A549 treated with GW870086 at 1 μM for 4 hours (cell line): ENCODE results near the gene OR5W2. TPM values are rescaled to one million over a fixed set of nuclear protein-coding genes. Genes with fewer than 3 reads are reported as not detected.

ENCODE experiments used
- total RNA-seq: library from RNA; stranded (reverse); fragments of 200-300 nt; extraction: Qiagen RNA extraction; gene quantifications from 5 replicates; pipeline ENCODE4 v1.2.3, GENCODE V29; 2022; ENCODE audit warnings: low read depth

The OR5W2 gene
- not detected in 5 replicates for total RNA-seq

DNA sequence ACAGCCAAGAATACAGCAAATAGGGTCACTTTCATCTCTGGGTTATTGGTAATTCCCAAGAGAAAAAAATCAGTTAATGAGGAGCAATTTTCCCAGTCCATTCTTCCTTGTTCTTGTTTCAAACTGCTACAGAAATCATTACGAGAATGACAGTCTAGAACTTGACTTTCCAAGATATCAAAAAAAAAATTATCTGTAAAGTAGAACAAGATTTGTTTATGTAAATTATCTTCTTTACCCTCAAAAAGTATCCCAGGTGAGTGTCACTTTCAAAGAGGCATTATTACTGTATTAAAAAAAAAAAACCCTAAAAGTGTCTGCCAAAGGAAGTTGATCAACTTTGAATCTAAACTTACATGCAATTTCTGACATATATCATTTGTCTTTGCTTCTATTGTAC lies at the start of gene OR5W2:
OR5W2 (minus strand) TSS at position 101 of the 400 bp plus-strand sequence; CDS start at position 101, 0 bp downstream.

GRCh38 chr11:55936300-55936699 lies 21.9 kb upstream of the OR5W2 start, which contains the start of gene OR5I1:
TSS of gene OR5I1 (minus strand) at chr11:55936400. CDS start at chr11:55936400, 0 bp downstream.

DNA sequence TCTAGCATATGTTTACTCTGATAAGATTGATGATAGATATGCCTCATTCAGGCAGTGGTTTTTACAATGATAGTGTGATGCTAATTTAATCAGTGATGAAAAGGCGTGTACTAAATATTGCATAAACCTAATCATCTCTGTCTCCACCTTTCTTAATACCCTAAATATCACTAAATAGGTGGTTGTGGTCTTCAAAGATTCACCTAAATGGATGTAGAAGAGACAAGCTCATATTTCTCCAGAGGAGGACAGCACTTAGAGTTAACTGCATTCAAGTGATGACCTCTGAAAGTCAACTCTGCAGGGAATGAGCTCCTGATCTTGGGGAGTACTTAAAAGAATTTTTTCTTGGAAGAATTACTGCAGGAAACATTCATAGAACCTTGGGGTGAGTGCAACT lies 31.4 kb downstream of the OR5W2 start, which contains the start of gene TRIM51:
TRIM51 (plus strand) TSS at position 301 of the 400 bp plus-strand sequence. CDS start 2,132 bp downstream, outside the sequence.

Other genes with a start within 250 kb of the OR5W2 start
- gene OR5D13, start 141.1 kb downstream of the OR5W2 start, total RNA-seq = not detected in 5 replicates
- gene OR5D14, start 119.0 kb downstream of the OR5W2 start, total RNA-seq = not detected in 5 replicates
- gene OR5L1, start 103.2 kb downstream of the OR5W2 start, total RNA-seq = not detected in 5 replicates
- gene OR5D18, start 95.0 kb downstream of the OR5W2 start, total RNA-seq = not detected in 5 replicates
- not detected in 5 replicates for gene OR5L2, start 87.4 kb downstream of the OR5W2 start, total RNA-seq
- gene OR5D16, start 75.8 kb downstream of the OR5W2 start, total RNA-seq = not detected in 5 replicates
- gene TRIM51, start 31.3 kb downstream of the OR5W2 start, total RNA-seq = not detected in 5 replicates
- not detected in 5 replicates for gene OR5I1, start 21.8 kb upstream of the OR5W2 start, total RNA-seq
- not detected in 5 replicates for gene OR10AG1, start 55.4 kb upstream of the OR5W2 start, total RNA-seq
- gene OR5F1, start 80.0 kb upstream of the OR5W2 start, total RNA-seq = not detected in 5 replicates
- gene OR5AS1, start 113.1 kb upstream of the OR5W2 start, total RNA-seq = not detected in 5 replicates
- gene OR8I2, start 178.7 kb upstream of the OR5W2 start, total RNA-seq = not detected in 5 replicates
- gene OR8H2, start 189.1 kb upstream of the OR5W2 start, total RNA-seq = not detected in 5 replicates
- not detected in 5 replicates for gene OR8H3, start 207.8 kb upstream of the OR5W2 start, total RNA-seq
- gene OR8J3, start 225.6 kb upstream of the OR5W2 start, total RNA-seq = not detected in 5 replicates
- not detected in 5 replicates for gene OR8K5, start 245.7 kb upstream of the OR5W2 start, total RNA-seq